HG02840 (cell line): ENCODE measurements around the gene NPB.

ENCODE experiments used
- ATAC-seq: cut with Tn5 transposase; IDR thresholded peaks from one replicate; pipeline ENCODE4 v1.9.1; 2021; ENCODE audit warnings: mild to moderate bottlenecking, moderate library complexity, moderate number of reproducible peaks; ENCODE audit not compliant: unreplicated experiment, low FRiP score

The NPB gene

DNA sequence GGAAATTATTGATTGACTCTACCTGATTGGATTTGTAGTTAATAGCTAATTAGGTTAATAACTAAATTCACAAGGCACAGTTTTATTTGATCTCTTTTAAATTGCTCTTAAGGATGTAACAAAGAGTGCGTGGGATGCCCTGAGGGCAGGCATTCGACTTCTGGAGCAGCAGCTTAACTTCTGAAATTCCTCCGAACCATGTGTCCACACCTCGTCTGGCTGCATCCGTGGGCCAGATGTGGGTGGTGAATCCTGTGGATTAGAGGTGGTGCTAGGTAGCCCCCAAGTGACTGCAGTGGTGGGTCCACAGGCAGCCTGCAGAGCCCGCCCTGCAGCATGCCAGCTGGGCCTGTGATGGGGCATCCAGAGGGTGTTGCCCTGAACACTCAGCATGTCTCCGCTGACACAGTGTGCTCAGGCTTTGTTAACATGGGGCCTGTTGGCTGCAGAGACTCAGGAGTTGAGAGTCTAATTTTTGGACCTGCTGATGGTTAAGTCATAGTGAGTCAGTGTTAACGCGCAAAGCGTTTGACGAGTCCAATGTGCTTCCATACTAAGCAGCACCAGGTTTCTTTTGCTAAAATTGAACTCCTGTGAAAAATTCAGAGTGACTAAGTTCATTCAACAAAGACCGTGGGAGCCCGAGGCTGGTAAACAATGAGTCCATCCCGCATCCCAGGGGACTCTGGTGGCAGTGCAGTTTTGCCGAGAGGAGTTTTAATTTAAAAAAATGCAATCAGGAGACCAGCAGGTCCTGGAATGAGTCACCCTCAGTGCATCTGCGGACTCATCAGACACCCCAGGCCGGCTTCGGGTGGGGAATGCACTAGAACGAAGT is 3.8 kb upstream of the NPB start:
- ATAC-seq: no peak

DNA sequence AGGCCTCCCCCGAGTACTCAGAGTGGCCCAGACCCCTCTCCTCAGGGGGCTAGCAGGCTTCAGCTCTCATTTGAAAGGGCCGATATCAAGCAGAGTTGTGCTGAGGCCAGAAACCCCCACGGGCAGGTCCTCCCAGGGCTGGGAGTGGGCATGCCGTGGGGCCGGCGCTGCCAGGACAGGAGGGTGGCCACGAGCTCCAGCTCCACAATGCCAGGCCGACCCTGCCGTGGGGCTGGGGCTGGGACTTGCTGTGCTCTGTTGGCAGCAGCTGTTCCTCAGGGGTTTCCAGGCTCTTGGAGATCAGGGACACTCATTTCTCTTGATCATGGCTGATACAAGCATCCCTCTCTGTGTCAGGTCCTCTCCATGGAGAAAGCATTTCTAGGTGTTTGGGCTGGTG is 3.2 kb upstream of the NPB start:
- no peak for ATAC-seq

DNA sequence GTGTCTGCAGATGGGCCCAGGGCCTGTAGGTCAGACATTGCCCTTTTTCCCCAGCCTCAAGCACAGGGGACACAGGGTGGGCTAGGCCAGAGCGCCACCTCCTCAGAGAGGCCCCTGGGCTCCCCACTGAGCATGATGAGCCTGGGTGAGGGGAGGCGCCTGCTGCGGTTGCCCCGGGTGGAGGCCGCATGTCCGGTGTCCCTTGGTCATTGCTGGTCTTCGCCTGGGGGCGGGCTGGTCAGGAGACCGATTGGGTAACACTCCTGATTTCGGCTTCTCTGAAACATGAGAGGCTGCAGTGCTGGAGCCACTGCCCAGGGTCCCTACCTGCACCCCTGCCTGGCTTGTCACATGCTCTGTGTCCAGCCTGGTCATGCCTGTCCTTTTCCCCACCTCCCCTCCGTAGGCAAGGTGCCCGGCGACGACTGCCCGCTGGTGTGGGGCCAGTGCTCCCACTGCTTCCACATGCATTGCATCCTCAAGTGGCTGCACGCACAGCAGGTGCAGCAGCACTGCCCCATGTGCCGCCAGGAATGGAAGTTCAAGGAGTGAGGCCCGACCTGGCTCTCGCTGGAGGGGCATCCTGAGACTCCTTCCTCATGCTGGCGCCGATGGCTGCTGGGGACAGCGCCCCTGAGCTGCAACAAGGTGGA is 2.4 kb upstream of the NPB start:
- no peak for ATAC-seq

DNA sequence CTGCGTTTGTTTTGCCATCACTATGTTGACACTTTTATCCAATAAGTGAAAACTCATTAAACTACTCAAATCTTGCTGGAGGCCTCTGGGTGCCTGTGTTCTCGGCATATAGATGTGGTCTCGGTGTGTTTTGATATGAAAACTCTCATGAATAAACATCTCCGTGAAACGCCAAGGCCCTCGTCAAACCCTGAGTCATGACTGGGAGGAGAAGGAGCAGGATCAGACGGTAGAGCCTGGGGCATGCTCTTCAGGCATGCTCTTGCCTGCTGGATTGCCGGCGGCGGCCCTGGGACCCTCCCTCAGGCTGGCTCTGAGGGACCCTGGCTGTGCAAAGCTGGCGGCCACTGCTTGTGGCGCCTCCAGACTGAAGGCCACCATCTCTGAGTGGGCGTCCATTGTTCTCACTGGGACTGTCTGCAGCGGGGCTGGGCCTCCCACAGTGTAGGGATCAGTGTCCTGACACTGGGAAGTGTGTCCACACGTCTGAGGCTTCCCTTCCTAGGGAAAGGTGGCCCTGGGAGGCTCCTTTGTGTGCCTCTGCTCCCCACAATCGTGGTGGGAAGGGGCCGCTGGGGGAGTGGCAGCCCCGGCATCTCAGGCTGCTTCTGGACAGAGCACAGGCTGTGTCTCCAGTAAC is 1.7 kb upstream of the NPB start:
- ATAC-seq: no peak

DNA sequence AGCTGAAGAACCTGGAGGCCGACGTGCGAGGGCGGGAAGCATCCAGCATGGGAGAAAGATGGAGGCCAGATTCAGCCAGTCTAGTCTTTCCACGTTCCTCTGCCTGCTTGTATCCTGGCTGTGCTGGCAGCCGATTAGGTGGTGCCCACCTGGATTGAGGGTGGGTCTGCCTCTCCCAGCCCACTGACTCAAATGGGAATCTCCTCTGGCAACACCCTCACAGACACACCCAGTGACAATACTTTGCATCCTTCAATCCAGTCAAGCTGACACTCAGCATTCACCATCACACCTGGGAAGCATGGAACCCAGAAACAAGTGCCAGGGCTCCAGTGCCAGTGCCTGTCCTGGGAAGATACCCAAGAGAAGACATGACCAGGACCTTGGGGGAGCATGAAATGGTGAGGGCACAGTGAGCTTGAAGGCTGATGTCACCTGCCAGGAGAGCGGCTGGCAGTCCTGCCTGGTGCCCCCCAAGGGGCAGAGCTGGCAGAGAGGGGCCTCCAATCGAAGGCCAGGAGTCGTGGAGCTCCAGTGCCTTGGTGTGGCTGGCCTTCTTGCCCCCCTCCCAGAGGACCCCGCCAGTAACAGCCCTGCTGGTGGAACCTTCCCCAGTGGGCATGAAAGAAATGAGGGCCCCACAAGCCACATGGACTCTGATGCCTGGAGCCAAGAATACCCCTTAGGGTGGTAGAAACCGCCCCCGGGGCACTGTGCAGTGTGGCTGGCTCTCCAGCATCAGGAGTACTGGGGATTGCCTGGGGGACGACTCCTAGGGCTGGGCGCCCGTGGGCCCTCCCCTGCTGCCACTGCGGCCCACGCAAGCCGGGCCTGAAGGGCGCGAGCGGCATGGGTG is 643 bp upstream of the NPB start:
- no peak for ATAC-seq

DNA sequence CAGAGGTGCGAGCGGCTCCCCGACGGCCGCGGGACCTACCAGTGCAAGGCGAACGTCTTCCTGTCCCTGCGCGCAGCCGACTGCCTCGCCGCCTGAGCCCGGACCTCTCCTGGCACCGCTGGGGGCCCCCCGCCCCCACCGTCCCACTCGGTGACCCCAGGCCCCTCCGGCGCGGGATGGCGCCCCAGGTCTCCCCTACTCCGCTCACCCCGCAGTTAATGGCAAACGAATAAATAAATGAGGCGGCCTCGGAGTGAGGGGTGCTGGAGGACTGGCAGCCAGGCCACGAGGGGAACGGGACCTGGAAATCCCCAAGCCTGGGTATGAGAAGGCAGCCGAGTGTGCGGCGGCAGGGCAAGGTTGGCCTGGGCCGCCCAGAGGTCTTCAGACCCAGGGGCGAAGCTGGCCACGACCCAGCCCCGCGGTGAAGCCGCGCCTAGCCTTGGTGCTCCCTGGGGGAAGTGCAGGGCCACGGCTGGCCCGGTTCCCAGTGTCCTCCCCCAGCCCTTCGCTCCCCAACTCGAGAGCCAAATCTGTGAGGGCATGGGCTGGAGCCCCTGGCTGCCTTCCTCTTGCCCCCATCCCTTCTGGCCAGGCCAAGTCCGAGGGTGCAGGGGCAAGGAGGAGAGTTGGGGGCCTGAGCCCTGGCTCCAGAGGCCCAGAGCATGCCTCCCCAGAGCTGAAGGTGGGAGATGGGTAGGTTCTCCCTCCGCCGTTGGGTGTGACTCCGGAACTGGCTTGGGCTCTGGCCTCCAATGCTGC is 796 bp downstream of the NPB start:
- ATAC-seq: no peak

DNA sequence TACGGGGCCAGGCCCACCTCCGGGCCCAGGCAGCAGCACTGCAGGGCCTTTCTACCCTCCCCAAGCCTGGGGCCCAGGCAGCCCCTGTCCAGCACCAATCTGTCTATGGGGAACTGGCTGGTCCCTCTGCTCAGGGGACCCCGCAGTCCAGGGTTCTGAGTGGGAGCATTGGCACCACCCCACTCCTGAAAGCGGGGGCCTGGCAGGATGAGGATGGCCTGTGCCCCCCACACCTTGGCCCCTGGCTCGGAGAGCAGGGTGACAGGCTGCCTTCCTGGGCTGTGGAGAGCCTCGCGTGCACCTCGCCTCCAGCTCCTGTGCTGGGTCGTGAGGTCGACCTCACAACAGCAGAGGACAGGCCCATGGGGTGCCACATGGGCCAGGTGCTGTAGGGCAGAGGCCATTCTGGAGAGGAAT is 1.4 kb downstream of the NPB start:
- no peak for ATAC-seq

DNA sequence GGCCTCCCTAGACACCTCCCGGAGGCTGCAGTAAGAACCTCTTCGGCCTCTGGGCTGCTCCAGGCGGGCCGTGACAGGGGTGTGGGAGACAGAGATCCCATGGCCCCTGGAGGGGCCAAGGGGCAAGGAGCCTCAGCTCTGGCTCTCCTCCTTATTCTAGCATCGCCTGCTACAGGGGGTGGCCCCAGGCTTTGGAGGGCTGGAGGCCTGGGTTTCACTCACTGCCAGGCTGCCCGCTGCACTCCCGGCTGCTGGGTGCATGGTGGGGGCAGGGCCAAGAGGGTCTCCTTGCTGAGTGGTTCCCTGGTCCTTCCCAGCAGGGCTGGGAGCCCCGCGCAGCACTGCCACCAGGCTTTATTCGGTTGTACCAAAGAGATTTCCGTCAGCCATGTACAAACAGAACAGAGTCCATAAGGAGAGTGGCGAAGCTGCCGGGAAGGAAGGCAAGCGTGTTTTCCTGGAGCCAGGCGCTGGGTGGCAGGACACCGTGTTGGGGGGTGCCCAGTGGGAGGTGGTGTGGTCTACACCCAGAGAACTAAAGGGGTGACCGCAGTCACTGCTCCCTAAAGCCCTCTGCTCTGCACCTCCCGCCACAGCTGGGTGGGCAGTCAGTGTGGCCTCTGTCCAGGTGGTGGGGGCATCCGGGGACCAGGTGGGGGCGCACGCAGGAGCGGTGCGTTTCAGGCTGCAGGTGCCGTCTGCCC is 2.0 kb downstream of the NPB start:
- ATAC-seq: no peak

DNA sequence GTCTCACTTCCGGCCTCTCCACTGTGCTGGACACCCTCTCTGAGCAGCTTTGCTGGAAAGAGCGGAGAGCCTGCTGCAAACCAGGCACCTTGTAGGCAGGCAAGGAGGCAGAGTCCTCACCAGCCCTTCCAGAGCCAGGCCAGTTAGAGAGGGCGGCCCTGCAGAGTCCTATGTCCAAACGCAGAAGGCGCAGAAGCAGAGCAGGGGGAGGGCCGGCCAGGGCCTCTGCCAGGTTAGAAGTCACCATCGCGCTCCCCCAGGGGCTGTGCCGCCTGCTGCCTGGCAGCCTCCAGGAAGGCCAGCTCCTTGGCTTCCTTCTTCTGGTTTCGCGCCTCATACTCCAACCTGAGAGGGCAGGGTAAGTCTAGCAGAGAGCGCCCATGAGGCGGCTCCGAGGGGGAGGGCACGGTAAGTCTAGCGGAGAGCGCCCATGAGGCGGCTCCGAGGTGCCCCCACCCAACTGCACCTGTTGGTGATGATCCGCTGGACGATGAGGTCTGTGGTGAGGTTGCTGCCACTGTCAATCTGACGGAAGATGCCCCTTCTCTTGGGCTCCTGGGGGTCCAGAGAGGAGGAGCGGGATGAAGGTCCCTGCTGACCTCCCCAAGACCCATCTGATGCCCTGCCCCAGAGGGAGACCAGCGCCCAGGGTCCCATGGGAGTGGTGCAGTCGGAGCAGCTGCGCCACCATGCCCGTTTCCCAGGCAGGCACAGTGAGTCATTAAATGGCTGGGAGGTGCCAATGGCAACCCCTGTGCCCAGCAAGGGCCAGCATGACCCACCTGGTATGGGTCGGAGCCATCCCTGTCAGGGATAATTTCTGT is 2.8 kb downstream of the NPB start:
- no peak for ATAC-seq

DNA sequence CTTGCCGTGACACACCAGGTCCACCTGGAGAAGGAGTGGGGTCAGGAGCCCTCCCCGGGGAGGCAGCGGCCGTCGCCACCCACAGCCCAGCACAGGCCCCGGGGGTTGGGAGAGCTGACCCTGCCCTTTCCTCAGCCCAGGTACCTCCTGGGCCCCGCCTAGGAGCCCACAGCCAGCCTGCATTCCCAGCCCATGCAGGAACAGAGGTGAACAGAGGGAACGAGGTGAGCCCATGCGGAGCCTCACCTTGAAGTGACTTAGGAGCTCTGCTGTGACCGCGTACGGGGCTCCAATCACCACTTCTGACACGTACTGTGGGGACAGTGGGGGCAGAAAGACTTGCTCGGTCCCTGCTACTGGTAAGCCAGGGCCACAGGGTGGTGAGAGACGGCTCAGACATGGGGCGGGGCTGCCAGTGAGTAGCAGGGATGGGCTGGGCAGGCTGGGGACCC is 3.4 kb downstream of the NPB start:
- no peak for ATAC-seq

DNA sequence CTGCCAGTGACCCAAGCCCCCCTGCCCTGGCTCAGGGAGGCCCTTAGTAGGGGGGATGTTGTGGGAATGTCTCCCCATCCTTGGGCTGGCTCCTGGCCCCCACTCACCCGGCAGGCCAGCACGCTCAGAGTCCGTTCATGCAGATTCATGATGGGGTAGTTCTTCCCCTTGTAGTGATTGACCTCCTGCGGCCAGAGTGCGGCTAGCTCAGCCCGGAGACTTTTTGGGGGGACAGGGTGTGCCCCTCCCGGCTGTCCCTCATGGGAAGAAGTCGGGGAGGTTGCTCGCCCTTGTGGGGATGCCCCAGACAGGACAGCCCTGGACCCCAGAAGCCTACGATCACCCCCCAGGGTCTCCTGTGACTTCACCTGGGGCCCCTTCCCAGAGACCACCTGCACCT is 4.0 kb downstream of the NPB start:
- no peak for ATAC-seq

DNA sequence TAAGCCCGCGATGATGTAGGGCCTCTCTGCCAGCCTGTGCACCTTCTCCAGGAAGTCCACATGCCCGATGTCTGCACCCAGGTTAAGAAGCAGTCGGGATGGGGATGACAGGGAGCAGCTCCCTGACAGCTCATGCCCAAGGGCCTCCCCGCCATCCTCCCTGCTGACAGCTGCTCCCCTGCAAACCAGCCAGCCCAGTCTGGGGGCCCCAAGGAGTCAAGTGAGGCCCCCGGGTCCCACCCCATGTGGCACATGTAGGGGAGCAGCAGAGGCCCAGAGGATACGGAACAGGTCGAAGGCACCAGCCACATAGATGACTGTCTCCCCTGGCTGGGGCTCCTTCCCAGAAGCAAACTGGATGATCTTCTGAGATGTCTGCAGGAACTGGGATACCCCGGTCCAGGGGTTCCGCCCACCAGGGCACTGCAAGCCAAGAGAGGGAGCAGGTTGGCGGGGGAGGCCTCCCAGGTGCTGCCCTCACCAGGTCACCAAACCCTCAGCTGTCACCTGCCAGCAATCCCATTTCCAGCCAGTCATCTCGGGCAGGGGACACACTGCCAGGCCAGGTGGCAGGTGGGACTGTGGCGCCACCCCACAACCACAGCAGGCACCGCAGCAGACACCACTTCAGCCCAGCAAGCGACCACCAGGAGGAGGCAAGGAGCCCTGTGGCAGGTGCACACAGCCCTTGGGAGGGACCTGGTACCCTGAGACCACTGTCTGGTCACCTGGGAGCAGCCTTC is 4.6 kb downstream of the NPB start:
- no peak for ATAC-seq

DNA sequence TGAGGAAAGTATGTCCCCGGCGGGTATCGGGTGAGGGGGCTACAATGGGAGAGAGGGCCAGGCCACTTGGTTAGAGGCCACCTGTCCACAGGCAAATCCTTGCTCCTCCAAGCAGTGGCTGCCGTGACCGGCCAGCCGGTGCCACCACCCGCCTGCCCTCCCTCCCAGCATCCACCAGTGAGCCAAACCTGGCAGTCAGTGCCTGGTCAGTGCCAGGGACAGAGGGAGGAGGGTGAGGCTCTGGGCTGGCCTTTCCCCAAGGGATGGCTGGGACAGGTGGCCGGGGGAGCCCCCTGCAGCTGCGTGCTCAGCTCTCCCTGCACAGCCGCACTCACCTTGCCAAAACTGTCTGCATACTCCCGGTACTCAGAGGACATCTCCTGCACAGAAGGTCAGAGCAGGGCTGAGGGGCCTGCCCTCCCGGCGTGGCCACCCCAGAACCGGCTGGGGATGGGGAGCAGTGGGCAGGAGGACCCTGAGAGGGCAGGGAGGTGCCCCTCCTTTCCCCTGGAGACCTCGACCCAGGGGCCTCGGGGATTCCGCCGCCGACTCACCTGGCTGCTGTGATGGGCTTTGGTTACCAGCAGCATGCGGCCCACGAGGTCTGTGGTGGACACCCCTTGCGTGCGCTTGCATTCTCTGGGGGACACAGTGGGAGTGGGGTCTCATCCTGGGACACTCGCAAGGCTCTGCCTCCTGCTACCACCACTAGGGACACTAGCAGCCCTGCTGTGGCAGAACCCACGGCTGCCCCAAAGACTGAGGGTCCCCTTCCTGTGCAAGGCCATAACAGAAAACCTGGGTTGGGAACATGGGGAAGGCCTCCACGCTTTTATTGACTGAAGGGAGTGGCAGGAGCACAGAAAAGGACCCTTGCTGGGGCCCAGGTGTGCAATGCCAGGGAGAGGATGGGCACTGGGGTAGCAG is 5.4 kb downstream of the NPB start:
- no peak for ATAC-seq

DNA sequence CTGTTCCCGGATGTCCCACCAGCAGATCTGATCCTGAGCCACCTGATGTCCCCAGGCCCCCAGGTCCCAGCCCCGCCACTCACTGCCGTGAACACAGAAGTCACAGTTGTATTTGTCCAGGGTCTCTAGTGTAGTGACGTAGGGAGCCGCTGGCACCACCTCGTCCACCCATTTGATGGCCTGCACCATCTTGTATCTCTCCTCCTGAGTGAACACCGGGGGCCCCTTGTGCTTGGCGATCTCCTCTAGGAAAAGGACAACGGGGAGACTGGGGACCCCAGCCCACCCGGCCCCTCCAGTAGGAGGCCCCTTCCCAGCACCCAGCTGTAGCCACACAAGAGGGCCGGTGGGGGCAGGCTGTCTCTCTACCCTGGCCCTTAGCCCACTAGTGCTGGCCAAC is 6.8 kb downstream of the NPB start:
- ATAC-seq: no peak

DNA sequence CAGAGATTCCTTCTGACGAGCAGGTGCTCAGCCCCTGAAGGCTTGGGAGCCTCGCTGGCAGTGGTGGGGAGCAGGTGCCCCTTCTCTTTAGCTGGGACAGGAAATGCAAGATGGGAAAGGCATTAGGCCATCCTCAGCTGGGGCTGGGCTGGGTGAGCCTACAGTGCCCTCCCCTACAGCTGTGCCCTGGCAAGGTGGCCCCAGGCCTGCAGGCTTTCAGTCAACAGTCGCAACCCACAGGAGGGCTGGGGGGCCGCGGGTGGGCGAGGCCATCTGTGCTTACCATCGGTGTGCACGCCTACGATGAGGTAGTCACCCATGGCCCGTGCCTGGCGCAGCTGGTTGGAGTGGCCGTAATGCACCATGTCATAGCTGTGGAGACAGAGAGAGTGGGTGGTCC is 7.2 kb downstream of the NPB start:
- ATAC-seq: no peak

DNA sequence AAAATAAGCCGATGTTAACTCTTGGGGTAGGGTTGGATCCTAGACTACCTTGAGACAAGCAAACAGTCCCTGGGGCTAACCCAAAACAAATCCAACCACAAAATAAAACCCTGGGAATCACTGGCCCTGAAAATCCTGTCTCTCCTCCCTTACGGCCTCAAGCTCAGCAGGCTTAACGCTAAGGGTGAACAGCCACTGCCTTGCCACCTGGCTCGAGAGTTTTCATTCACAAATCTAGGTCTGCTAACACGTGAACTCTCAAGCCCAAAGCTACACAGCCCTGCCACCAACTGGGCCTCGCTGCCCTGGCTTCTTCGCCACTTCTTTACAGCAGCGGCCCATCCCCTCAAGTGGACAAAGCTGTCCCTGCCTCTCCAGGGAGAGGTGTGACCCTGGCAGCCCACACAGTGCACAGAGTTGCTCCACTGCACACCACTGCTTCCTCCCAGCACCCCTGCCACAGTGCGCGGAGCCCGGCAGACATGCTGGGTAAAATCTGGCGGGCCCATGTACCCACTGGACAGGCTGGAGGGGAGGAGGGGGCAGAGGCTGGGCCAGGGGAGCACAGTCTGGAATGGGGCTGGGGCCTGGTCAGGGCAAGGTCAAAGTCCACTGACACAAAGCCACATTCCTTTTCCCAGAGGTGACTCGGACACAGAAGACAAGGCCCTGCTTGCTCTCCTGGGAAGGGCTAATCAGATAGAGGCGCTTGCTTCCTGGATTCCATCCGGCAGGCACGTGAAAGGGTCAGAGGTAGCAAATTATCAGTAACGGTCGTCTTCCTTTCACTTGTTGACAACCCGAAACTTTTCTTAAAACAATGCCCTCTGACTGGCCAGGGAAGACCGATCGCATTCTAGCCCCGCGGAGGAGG is 8.2 kb downstream of the NPB start:
- no peak for ATAC-seq
